ENCODE measurements around the gene EGF.
"Not testable (repeated sequence)": the region's sequence is repeated elsewhere in the genome, so short reads cannot be mapped to it uniquely, and the experiment has no call there.

The EGF gene

GRCh38 chr4:109915385-109916026, 2.8 kb downstream of the EGF start:
- no peak for DNase-seq

GRCh38 chr4:109916027-109916409, 3.3 kb downstream of the EGF start:
- no peak for DNase-seq

GRCh38 chr4:109921384-109921808, 8.7 kb downstream of the EGF start:
- no peak for DNase-seq

- DNase-seq: no peak
Measured at GRCh38 chr4:109925396-109925795, 12.7 kb downstream of the EGF start.

GRCh38 chr4:109928327-109929045, 15.8 kb downstream of the EGF start:
- no peak for DNase-seq

- no peak for DNase-seq
Measured at GRCh38 chr4:109930464-109930863, 17.8 kb downstream of the EGF start.

GRCh38 chr4:109930872-109931271, 18.2 kb downstream of the EGF start:
- no peak for DNase-seq

GRCh38 chr4:109931318-109931717, 18.6 kb downstream of the EGF start:
- DNase-seq: no peak

GRCh38 chr4:109937352-109937751, 24.7 kb downstream of the EGF start:
- not testable (repeated sequence) for DNase-seq

- no peak for DNase-seq
Measured at GRCh38 chr4:109939190-109939589, 26.5 kb downstream of the EGF start.

- DNase-seq: no peak
Measured at GRCh38 chr4:109942292-109942926, 29.7 kb downstream of the EGF start.

GRCh38 chr4:109943745-109944144, 31.1 kb downstream of the EGF start:
- no peak for DNase-seq

- DNase-seq: no peak
Measured at GRCh38 chr4:109944591-109944990, 31.9 kb downstream of the EGF start.

- no peak for DNase-seq
Measured at GRCh38 chr4:109945056-109945455, 32.4 kb downstream of the EGF start.

- DNase-seq: no peak
Measured at GRCh38 chr4:109946120-109946519, 33.4 kb downstream of the EGF start.

GRCh38 chr4:109947457-109947856, 34.8 kb downstream of the EGF start:
- DNase-seq: no peak

GRCh38 chr4:109947918-109948317, 35.2 kb downstream of the EGF start:
- no peak for DNase-seq

- not testable (repeated sequence) for DNase-seq
Measured at GRCh38 chr4:109949099-109949718, 36.5 kb downstream of the EGF start.

- DNase-seq: no peak
Measured at GRCh38 chr4:109952612-109953011, 39.9 kb downstream of the EGF start.

- DNase-seq: no peak
Measured at GRCh38 chr4:109953556-109953955, 40.9 kb downstream of the EGF start.

- no peak for DNase-seq
Measured at GRCh38 chr4:109955146-109955545, 42.5 kb downstream of the EGF start.

- no peak for DNase-seq
Measured at GRCh38 chr4:109957227-109957626, 44.5 kb downstream of the EGF start.

GRCh38 chr4:109959195-109959594, 46.5 kb downstream of the EGF start:
- no peak for DNase-seq

- no peak for DNase-seq
Measured at GRCh38 chr4:109962401-109962800, 49.7 kb downstream of the EGF start.
